Hepatocyte (in vitro differentiated cells): Measurements from ENCODE around the gene ROBO1. TPM values are rescaled to one million over a fixed set of nuclear protein-coding genes. Genes with fewer than 3 reads are reported as not detected.

Experiments used
- DNase-seq: peaks from one replicate; pipeline ENCODE4 v3.0.0-alpha.2; 2016; ENCODE audit warnings: low spot score
- H2AFZ ChIP-seq: fragments of 200-600 bp; sonication (generic); 2 replicates; pipeline ENCODE4 v1.6.0; 2016; ENCODE audit warnings: antibody characterized with exemption, mild to moderate bottlenecking
- H3K27ac ChIP-seq: fragments of 200-600 bp; sonication (generic); 2 replicates; pipeline ENCODE4 v1.5.1; 2016; ENCODE audit warnings: mild to moderate bottlenecking
- H3K27me3 ChIP-seq: fragments of 200-600 bp; sonication (generic); 2 replicates; pipeline ENCODE4 v1.6.1; 2016
- H3K36me3 ChIP-seq: fragments of 200-600 bp; sonication (generic); replicated peaks from 2 replicates; pipeline ENCODE4 v1.5.1; 2016; ENCODE audit warnings: low read depth; ENCODE audit not compliant: insufficient read depth
- H3K4me1 ChIP-seq: fragments of 200-600 bp; sonication (generic); 2 replicates; pipeline ENCODE4 v1.5.1; 2016; ENCODE audit warnings: mild to moderate bottlenecking, moderate library complexity; ENCODE audit not compliant: insufficient read depth
- H3K4me2 ChIP-seq: fragments of 200-600 bp; sonication (generic); 2 replicates; pipeline ENCODE4 v1.6.0; 2016
- H3K4me3 ChIP-seq: fragments of 200-600 bp; sonication (generic); 2 replicates; pipeline ENCODE4 v1.5.1; 2016; ENCODE audit warnings: mild to moderate bottlenecking
- H3K79me2 ChIP-seq: fragments of 200-600 bp; sonication (generic); 2 replicates; pipeline ENCODE4 v1.6.0; 2017; ENCODE audit warnings: mild to moderate bottlenecking
- H3K9me2 ChIP-seq: fragments of 200-600 bp; sonication (generic); replicated peaks from 2 replicates; pipeline ENCODE4 v1.6.0; 2017; ENCODE audit warnings: mild to moderate bottlenecking; ENCODE audit not compliant: insufficient read depth
- H3K9me3 ChIP-seq: fragments of 200-600 bp; sonication (generic); 2 replicates; pipeline ENCODE4 v1.5.1; 2016; ENCODE audit warnings: low read depth, mild to moderate bottlenecking
- H4K20me1 ChIP-seq: fragments of 200-600 bp; sonication (generic); 2 replicates; pipeline ENCODE4 v1.6.0; 2016; ENCODE audit warnings: mild to moderate bottlenecking; ENCODE audit not compliant: insufficient read depth, poor library complexity, severe bottlenecking
- EZH2 ChIP-seq: fragments of 200-600 bp; sonication (generic); IDR thresholded peaks from 2 replicates; pipeline ENCODE4 v1.6.1; 2016; ENCODE audit warnings: antibody characterized with exemption, mild to moderate bottlenecking, borderline replicate concordance
- EZH2phosphoT487 ChIP-seq: fragments of 200-600 bp; sonication (generic); IDR thresholded peaks from one replicate; pipeline ENCODE4 v1.6.1; 2018; ENCODE audit warnings: antibody characterized with exemption, mild to moderate bottlenecking, low read depth, moderate library complexity; ENCODE audit not compliant: unreplicated experiment, severe bottlenecking
- WGBS: methylation state at CpG from one replicate; pipeline ENCODE4 v1.1.6; 2016; ENCODE audit warnings: low lambda C conversion rate; ENCODE audit errors: missing lambda C conversion rate; 5-methylcytosine and 5-hydroxymethylcytosine counted together
- polyA plus RNA-seq: library from polyadenylated mRNA; unstranded; fragments of >200 nt; fragmentation: Nextera tagmentation; extraction: Ambion mirVana; gene quantifications from 2 replicates; pipeline ENCODE4 v1.2.1, GENCODE V29; 2016
- total RNA-seq: library from RNA; depleted of rRNA; stranded (reverse); fragments of >200 nt; gene quantifications from 2 replicates; pipeline ENCODE4 v1.2.3, GENCODE V29; 2014
- TF ChIP-seq, protein P1 (sequence below): fragments of 200-600 bp; sonication (generic); IDR thresholded peaks from 2 replicates; pipeline ENCODE4 v1.5.1; 2016; ENCODE audit warnings: antibody characterized with exemption, mild to moderate bottlenecking; ENCODE audit not compliant: poor library complexity

ROBO1 gene
- total and polyA plus RNA-seq, 2 experiments from 2014 or later = 13.6 to 44.3 TPM

DNA sequence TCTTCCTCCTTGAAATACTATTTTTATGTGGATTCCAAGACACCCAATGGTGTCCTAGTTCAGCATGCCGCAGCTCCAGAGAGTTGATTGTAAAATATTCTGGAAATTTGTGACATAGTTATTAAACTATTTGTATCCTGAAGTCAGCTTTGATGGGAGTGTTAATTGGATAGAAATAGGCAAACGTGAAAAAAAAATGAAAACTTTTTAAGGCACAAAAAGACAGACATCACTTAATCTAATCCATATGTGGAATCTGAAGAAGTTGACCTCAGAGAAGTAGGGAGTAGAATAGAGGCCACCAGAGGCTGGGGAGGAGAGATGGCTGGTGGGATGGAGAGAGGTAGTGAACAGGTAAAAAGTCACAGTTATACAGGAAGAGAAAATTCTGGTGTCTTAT lies 704.2 kb downstream of the ROBO1 start:
- no peak for DNase-seq
- H3K79me2 ChIP-seq = no peaks in the 10 kb centered on the region
- TF ChIP-seq EZH2phosphoT487 (no peak), EZH2 (no peak)
- TF ChIP-seq, protein P1, sequence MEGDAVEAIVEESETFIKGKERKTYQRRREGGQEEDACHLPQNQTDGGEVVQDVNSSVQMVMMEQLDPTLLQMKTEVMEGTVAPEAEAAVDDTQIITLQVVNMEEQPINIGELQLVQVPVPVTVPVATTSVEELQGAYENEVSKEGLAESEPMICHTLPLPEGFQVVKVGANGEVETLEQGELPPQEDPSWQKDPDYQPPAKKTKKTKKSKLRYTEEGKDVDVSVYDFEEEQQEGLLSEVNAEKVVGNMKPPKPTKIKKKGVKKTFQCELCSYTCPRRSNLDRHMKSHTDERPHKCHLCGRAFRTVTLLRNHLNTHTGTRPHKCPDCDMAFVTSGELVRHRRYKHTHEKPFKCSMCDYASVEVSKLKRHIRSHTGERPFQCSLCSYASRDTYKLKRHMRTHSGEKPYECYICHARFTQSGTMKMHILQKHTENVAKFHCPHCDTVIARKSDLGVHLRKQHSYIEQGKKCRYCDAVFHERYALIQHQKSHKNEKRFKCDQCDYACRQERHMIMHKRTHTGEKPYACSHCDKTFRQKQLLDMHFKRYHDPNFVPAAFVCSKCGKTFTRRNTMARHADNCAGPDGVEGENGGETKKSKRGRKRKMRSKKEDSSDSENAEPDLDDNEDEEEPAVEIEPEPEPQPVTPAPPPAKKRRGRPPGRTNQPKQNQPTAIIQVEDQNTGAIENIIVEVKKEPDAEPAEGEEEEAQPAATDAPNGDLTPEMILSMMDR = no peak
- H3K9me3 ChIP-seq = no peaks in the 10 kb centered on the region
- H3K4me3 ChIP-seq = no peak overlapping the region
- H3K4me2 ChIP-seq = no peak overlapping the region
- no peak overlapping the region for H2AFZ ChIP-seq
- H3K27me3 ChIP-seq = no peaks in the 10 kb centered on the region
- no peaks in the 10 kb centered on the region for H3K4me1 ChIP-seq
- H3K9me2 ChIP-seq = no peaks in the 10 kb centered on the region
- no peaks in the 10 kb centered on the region for H3K36me3 ChIP-seq
- WGBS = 86% methylated on average over 2 of the region's 2 CpGs
- no peaks in the 10 kb centered on the region for H4K20me1 ChIP-seq
- no peak overlapping the region for H3K27ac ChIP-seq

DNA sequence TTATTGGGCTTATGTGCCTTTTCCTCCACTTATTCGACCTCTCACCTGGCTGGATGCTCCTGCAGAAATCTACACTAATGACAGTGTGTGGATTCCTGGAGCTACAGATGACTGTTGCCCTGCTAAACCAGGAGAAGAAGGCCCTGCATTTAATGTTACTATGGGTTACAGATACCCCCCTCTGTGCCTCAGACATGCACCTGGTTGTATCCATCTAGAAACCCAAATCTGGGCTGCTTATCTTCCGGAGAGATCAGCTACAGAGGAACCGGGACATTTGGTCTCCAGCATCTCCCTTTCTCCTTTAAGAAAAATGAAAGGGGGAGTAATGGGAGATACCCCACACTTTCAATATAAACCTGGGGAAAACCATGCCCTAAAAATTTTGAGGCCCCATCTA lies 710.0 kb downstream of the ROBO1 start:
- Histone ChIP-seq H3K9me2 (no peaks in the 10 kb centered on the region), H3K4me2 (no peak overlapping the region), H3K36me3 (no peaks in the 10 kb centered on the region), H3K79me2 (no peaks in the 10 kb centered on the region), H2AFZ (no peak overlapping the region), H3K27me3 (no peaks in the 10 kb centered on the region), H3K4me1 (no peaks in the 10 kb centered on the region), H3K9me3 (no peaks in the 10 kb centered on the region), H4K20me1 (no peaks in the 10 kb centered on the region), H3K4me3 (no peak overlapping the region), H3K27ac (no peak overlapping the region)
- no peak for TF ChIP-seq EZH2phosphoT487
- TF ChIP-seq EZH2 = no peak
- TF ChIP-seq, protein P1 = no peak
- 87% methylated on average over 3 of the region's 3 CpGs for WGBS
- no peak for DNase-seq

DNA sequence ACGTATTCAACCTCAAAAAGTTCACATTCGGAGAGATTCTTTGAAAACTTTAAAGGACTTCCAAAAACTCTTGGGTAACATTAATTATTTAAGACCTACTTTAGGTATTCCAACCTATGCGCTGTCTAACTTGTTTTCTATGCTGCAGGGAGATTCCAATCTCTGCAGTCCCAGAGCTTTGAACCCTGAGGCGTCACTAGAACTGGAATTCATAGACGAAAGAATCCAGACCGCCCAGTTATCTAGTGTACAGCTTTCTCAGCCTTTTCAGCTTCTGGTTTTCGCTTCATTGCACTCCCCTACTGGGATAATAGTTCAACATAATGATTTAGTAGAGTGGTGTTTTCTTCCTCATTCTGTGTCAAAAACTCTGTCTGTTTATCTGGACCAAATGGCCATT lies 711.3 kb downstream of the ROBO1 start:
- Histone ChIP-seq H4K20me1 (no peaks in the 10 kb centered on the region), H3K27ac (no peak overlapping the region), H2AFZ (no peak overlapping the region), H3K36me3 (no peaks in the 10 kb centered on the region), H3K9me2 (no peaks in the 10 kb centered on the region), H3K4me2 (no peak overlapping the region), H3K27me3 (no peaks in the 10 kb centered on the region), H3K79me2 (no peaks in the 10 kb centered on the region), H3K4me1 (no peaks in the 10 kb centered on the region), H3K9me3 (no peaks in the 10 kb centered on the region), H3K4me3 (no peak overlapping the region)
- DNase-seq = peak; percentile 8
- no peak for TF ChIP-seq EZH2phosphoT487
- TF ChIP-seq, protein P1 = no peak
- TF ChIP-seq EZH2 = no peak
- WGBS = 71% methylated on average over 7 of the region's 7 CpGs

DNA sequence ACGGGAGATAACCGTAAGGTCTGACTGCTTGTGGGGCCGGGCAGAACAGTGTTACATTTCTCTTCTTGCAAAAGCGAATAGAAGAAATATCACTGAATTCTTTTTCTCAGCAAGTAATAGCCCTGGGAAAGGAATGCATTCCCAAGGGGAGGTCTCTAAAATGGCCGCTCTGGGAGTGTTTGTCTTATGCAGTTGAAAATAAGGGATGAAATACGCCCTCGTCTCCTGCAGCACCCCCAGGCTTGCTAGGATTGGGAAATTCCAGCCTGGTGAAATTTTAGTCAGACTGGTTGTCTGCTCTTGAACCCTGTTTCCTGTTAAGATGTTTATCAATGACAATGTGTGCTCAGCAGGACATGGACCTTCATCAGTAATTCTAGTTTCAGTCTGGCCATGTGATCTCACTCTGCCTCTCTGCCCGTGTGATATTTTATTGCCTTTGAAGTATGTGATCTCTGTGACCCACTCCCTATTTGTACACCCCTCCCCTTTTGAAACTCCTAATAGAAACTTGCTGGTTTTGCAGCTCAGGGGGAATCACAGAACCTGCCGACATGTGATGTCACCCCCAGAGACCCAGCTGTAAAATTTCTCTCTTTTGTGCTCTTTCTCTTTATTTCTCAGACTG lies 715.6 kb downstream of the ROBO1 start:
- Histone ChIP-seq H3K4me3 (no peak overlapping the region), H4K20me1 (no peaks in the 10 kb centered on the region), H3K27ac (no peak overlapping the region), H3K36me3 (no peaks in the 10 kb centered on the region), H3K4me1 (no peaks in the 10 kb centered on the region), H3K9me3 (no peaks in the 10 kb centered on the region), H3K4me2 (no peak overlapping the region), H3K27me3 (no peaks in the 10 kb centered on the region), H2AFZ (no peak overlapping the region), H3K9me2 (no peaks in the 10 kb centered on the region), H3K79me2 (no peaks in the 10 kb centered on the region)
- 90% methylated on average over 9 of the region's 9 CpGs for WGBS
- no peak for DNase-seq
- no peak for TF ChIP-seq EZH2phosphoT487
- TF ChIP-seq EZH2 = no peak
- TF ChIP-seq, protein P1 = no peak
